HCT116 (cell line): ENCODE measurements around the gene MTRR. TPM values are rescaled to one million over a fixed set of nuclear protein-coding genes. Genes with fewer than 3 reads are reported as not detected.
A peak's percentile ranks its signal among the peaks of the same experiment; 100 is the strongest.

ENCODE experiments used
- ATAC-seq: fragments of 200-7000 bp; cut with Tn5 transposase; 2 replicates; pipeline ENCODE4 v1.9.1; 2020; ENCODE audit warnings: mild to moderate bottlenecking, moderate library complexity
- BruUV-seq: library from RNA; stranded (reverse); fragments of 400-500 nt; replicated peaks from 2 replicates; lab custom pipeline; 2021; lab: Mats Ljungman, UMichigan
- CTCF ChIA-PET: fragments of 300-600 bp; sonication (Branson Sonifier 250); formaldehyde crosslinking; loops from one replicate; lab custom pipeline; 2021; ENCODE audit warnings: antibody characterized with exemption; lab: Charles Lee
- POLR2A ChIA-PET: fragments of 300-600, 350-600 bp; sonication (Branson Sonifier 250); formaldehyde crosslinking; loops from one replicate; lab custom pipeline; 2021; ENCODE audit warnings: antibody characterized with exemption; lab: Charles Lee
- RAD21 ChIA-PET, 2 experiments: fragments of 300-600 bp; sonication (Branson Sonifier 250); formaldehyde crosslinking; loops; one replicate each; lab custom pipeline; 2023; ENCODE audit warnings: low total read pairs in 2 of 2; ENCODE audit not compliant: uncharacterized antibody in 2 of 2, unreplicated experiment in 2 of 2, low non-redundant PET in 1 of 2; lab: Charles Lee
- DNase-seq: peaks from one replicate; pipeline ENCODE4 v3.0.0-alpha.2; 2010; ENCODE audit warnings: low read depth, low spot score
- H2AFZ ChIP-seq: fragments of 200-600 bp; shearing (Covaris generic), sonication (generic); 2 replicates; pipeline ENCODE4 v1.6.1; 2017; ENCODE audit warnings: low read depth, mixed run types, mixed read lengths, antibody characterized with exemption, low read length; ENCODE audit not compliant: poor library complexity, severe bottlenecking
- H3K27ac ChIP-seq: 2 replicates; pipeline ENCODE4 v1.5.1; 2012; ENCODE audit warnings: low read depth, low read length
- H3K27me3 ChIP-seq: fragments of 200-600 bp; sonication (generic); 2 replicates; pipeline ENCODE4 v1.6.1; 2016; ENCODE audit warnings: mixed run types, low read length, mixed read lengths; ENCODE audit not compliant: insufficient read depth
- H3K36me3 ChIP-seq, 2 experiments: fragments of 200-500 bp in 1 of 2; fragments of 200-600 bp in 1 of 2; sonication (Bioruptor generic) in 1 of 2; sonication (generic) in 1 of 2; 2 replicates each; pipeline versions ENCODE4 v1.5.1 to v1.6.1; 2014 to 2016; ENCODE audit warnings: low read length in 2 of 2, inconsistent platforms in 1 of 2, mixed read lengths in 1 of 2, mixed run types in 1 of 2; ENCODE audit not compliant: insufficient read depth in 2 of 2, control insufficient read depth in 1 of 2
- H3K4me1 ChIP-seq, 2 experiments: fragments of 200-600 bp in 1 of 2; sonication (generic) in 1 of 2; 2 replicates each; pipeline versions ENCODE4 v1.5.1 to v1.6.1; 2012 to 2017; ENCODE audit warnings: low read length in 2 of 2, inconsistent platforms in 1 of 2, mild to moderate bottlenecking in 1 of 2, mixed read lengths in 1 of 2, mixed run types in 1 of 2, moderate library complexity in 1 of 2; ENCODE audit not compliant: insufficient read depth in 2 of 2, control insufficient read depth in 1 of 2
- H3K4me2 ChIP-seq: fragments of 200-600 bp; sonication (generic); 2 replicates; pipeline ENCODE4 v1.6.1; 2017; ENCODE audit warnings: mixed run types, low read length, mixed read lengths
- H3K4me3 ChIP-seq, 2 experiments: fragments of 200-600 bp in 1 of 2; sonication (generic) in 1 of 2; replicated peaks in 1 of 2; 2 replicates each; pipeline ENCODE4 v1.5.1; 2011 to 2016; ENCODE audit warnings: low read length in 2 of 2, control low read depth in 1 of 2, low read depth in 1 of 2, mild to moderate bottlenecking in 1 of 2, mixed read lengths in 1 of 2, mixed run types in 1 of 2
- H3K79me2 ChIP-seq: fragments of 200-600 bp; sonication (generic); 2 replicates; pipeline ENCODE4 v1.6.1; 2017; ENCODE audit warnings: mild to moderate bottlenecking, mixed run types, low read length, moderate library complexity, mixed read lengths; ENCODE audit not compliant: insufficient read depth
- H3K9ac ChIP-seq: fragments of 200-600 bp; sonication (generic); 2 replicates; pipeline ENCODE4 v1.6.1; 2016; ENCODE audit warnings: low read length, mixed read lengths
- H3K9me2 ChIP-seq: fragments of 200-600 bp; sonication (generic), shearing (Covaris generic); 2 replicates; pipeline ENCODE4 v1.6.1; 2017; ENCODE audit warnings: mixed run types, mild to moderate bottlenecking, moderate library complexity; ENCODE audit not compliant: insufficient read depth
- H3K9me3 ChIP-seq, 2 experiments: fragments of 200-500 bp in 1 of 2; fragments of 200-600 bp in 1 of 2; sonication (Bioruptor generic) in 1 of 2; sonication (generic) in 1 of 2; 2 replicates each; pipeline ENCODE4 v1.6.1; 2014 to 2017; ENCODE audit warnings: low read length in 2 of 2, mixed read lengths in 2 of 2, inconsistent platforms in 1 of 2, low read depth in 1 of 2, mild to moderate bottlenecking in 1 of 2, mixed run types in 1 of 2, moderate library complexity in 1 of 2; ENCODE audit not compliant: control insufficient read depth in 1 of 2, insufficient read depth in 1 of 2
- H4K20me1 ChIP-seq: fragments of 200-600 bp; sonication (generic), shearing (Covaris generic); 2 replicates; pipeline ENCODE4 v1.6.1; 2017; ENCODE audit warnings: mixed run types, mild to moderate bottlenecking, moderate library complexity; ENCODE audit not compliant: insufficient read depth
- CBX3 ChIP-seq: IDR thresholded peaks from 2 replicates; pipeline ENCODE4 v1.6.1; 2012; ENCODE audit warnings: low read depth
- CEBPB ChIP-seq: IDR thresholded peaks from 2 replicates; pipeline ENCODE4 v1.6.1; 2012; ENCODE audit warnings: low read depth
- EGR1 ChIP-seq: IDR thresholded peaks from 2 replicates; pipeline ENCODE4 v1.6.1; 2012; ENCODE audit warnings: low read depth
- ELF1 ChIP-seq: IDR thresholded peaks from 2 replicates; pipeline ENCODE4 v1.6.1; 2012; ENCODE audit warnings: low read depth, borderline replicate concordance
- EZH2 ChIP-seq: fragments of 200-600 bp; sonication (generic); IDR thresholded peaks from 2 replicates; pipeline ENCODE4 v1.6.1; 2017; ENCODE audit warnings: antibody characterized with exemption, mixed run types
- EZH2phosphoT487 ChIP-seq: fragments of 200-600 bp; IDR thresholded peaks from 2 replicates; pipeline ENCODE4 v1.6.1; 2018; ENCODE audit warnings: antibody characterized with exemption, borderline replicate concordance
- FOSL1 ChIP-seq: IDR thresholded peaks from 2 replicates; pipeline ENCODE4 v1.6.1; 2012; ENCODE audit warnings: low read depth
- MAX ChIP-seq: IDR thresholded peaks from 2 replicates; pipeline ENCODE4 v1.6.1; 2012
- POLR2AphosphoS5 ChIP-seq: IDR thresholded peaks from 2 replicates; pipeline ENCODE4 v1.6.1; 2011; ENCODE audit warnings: mild to moderate bottlenecking, low read depth, low read length, moderate library complexity
- RAD21 ChIP-seq: IDR thresholded peaks from 2 replicates; pipeline ENCODE4 v1.6.1; 2012; ENCODE audit warnings: low read depth, mild to moderate bottlenecking
- REST ChIP-seq: IDR thresholded peaks from 2 replicates; pipeline ENCODE4 v1.6.1; 2012; ENCODE audit warnings: low read depth
- SIN3A ChIP-seq: IDR thresholded peaks from 2 replicates; pipeline ENCODE4 v1.6.1; 2012; ENCODE audit warnings: low read depth
- SRF ChIP-seq: IDR thresholded peaks from 2 replicates; pipeline ENCODE4 v1.6.1; 2012; ENCODE audit warnings: low read depth
- YY1 ChIP-seq: IDR thresholded peaks from 2 replicates; pipeline ENCODE4 v1.6.1; 2011; ENCODE audit warnings: low read length, low read depth, moderate library complexity, mild to moderate bottlenecking; ENCODE audit not compliant: insufficient replicate concordance; ENCODE audit errors: extremely low read depth
- ZFX ChIP-seq: fragments of 450-650 bp; IDR thresholded peaks from 2 replicates; pipeline ENCODE4 v1.6.1; 2017
- ZNF274 ChIP-seq: fragments of 200-500 bp; sonication (Bioruptor generic); IDR thresholded peaks from 2 replicates; pipeline ENCODE4 v1.6.1; 2014; ENCODE audit warnings: mild to moderate bottlenecking, low read depth, low read length, inconsistent platforms
- intact Hi-C: fragments of 100-400 bp; cut with micrococcal nuclease; formaldehyde crosslinking; loops from 2 replicates; pipeline ENCODE4 v1.10.0; 2022
- total RNA-seq: library from RNA; stranded (reverse); gene quantifications from one replicate; pipeline ENCODE4 v1.2.1, GENCODE V29; 2021; ENCODE audit not compliant: unreplicated experiment

MTRR gene
- total RNA-seq, 1 experiment from 2014 or later = 32.5 TPM

DNA sequence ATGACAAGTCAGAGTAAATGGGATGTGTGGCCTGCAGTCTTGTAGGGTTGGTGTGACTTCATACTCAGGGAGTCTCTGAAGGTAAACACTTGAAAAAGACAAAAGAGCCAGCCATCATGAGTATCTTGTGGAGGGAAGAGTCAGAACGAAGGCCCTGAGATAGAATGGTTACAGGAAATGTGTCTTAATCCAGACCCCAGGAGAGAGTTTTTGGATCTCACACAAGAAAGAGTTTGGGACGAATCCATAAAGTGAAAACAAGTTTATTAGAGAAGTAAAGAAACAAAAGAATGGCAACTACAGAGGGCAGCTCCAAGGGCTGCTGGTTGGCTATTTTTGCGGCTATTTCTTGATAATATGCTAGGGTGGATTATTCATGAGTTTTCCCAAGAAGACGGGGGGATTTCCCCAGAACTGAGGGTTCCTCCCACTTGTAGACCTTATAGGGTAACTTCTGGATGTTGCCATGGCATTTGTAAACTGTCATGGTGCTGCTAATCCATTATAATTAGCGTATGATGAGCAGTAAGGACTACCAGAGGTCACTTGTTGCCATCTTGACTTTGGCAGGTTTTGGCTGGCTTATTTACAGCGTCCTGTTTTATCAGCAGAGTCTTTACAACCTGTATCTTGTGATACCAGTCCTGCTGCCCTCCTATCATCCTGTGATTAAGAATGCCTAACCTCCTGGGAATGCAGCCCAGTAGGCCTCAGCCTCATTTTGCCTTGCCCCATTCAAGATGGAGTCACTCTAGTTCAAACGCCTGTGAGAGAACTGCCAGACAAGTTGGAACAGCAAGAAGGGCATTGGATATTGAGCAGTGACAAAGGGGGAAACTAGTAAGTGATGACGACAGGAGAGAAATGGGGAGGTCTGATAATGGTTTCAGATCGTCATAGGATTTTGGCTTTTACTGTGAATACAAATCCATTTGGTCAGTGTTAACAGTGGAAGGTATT, 34.0 kb downstream of the MTRR start (continued):
- TF ChIP-seq REST = no peak
- no peak for TF ChIP-seq POLR2AphosphoS5
- TF ChIP-seq YY1 = no peak
- TF ChIP-seq CBX3 = no peak

- CTCF ChIA-PET = no interaction called here
- Histone ChIP-seq H3K4me2 (no peak overlapping the region), H3K27ac (no peak overlapping the region), H4K20me1 (no peaks in the 10 kb centered on the region), H3K79me2 (no peaks in the 10 kb centered on the region), H3K9me3 (no peaks in the 10 kb centered on the region), H3K4me1 (peaks cover 2 to 9% of the 10 kb centered on the region in 2 experiments; a peak in 2 of 4 replicates), H3K27me3 (no peaks in the 10 kb centered on the region), H3K36me3 (peaks cover 8 to 15% of the 10 kb centered on the region in 2 experiments), H2AFZ (no peak overlapping the region), H3K9ac (no peak overlapping the region), H3K4me3 (no peak overlapping the region), H3K9me2 (no peaks in the 10 kb centered on the region)
- TSS peak; percentile 5 for BruUV-seq
- intact Hi-C loops = no loop called here
- ATAC-seq (peak; percentile 63), DNase-seq (no peak)
- POLR2A ChIA-PET = interaction anchor here (0.7 kb wide), 1 partner anchor 1187 kb away, joined by 3 read pairs; no protein-coding TSS in a partner anchor
- RAD21 ChIA-PET = no interaction called here
- TF ChIP-seq RAD21 (no peak), SIN3A (no peak), FOSL1 (no peak), ELF1 (no peak), CBX3 (no peak), EZH2phosphoT487 (no peak), SRF (no peak), MAX (no peak), EGR1 (no peak), REST (no peak), CEBPB (no peak), EZH2 (no peak), ZNF274 (no peak), ZFX (no peak)
These were observed 35.2 kb downstream of the MTRR start for GRCh38 chr5:7904170-7904569.
